Nephron (organoid): ENCODE data around the gene TAF3.

Experiments used
- H3K27ac Mint-ChIP-seq, 3 experiments: 2 replicates each; pipeline ENCODE4 v1.8.0; 2020; ENCODE audit warnings: mixed read lengths in 3 of 3, mild to moderate bottlenecking in 2 of 3, moderate library complexity in 1 of 3
- H3K27me3 Mint-ChIP-seq: 2 replicates; pipeline ENCODE4 v1.8.0; 2021; ENCODE audit warnings: low read depth, mild to moderate bottlenecking, moderate library complexity, mixed read lengths
- H3K36me3 Mint-ChIP-seq: 2 replicates; pipeline ENCODE4 v1.8.0; 2020; ENCODE audit warnings: low read depth, mixed read lengths
- H3K4me1 Mint-ChIP-seq: 2 replicates; pipeline ENCODE4 v1.8.0; 2020; ENCODE audit warnings: mixed read lengths
- H3K4me3 Mint-ChIP-seq, 3 experiments: 2 replicates each; pipeline ENCODE4 v1.8.0; 2020; ENCODE audit warnings: mild to moderate bottlenecking in 3 of 3, mixed read lengths in 3 of 3, moderate library complexity in 2 of 3
- H3K9me3 Mint-ChIP-seq: 2 replicates; pipeline ENCODE4 v1.8.0; 2020; ENCODE audit warnings: mixed read lengths
- TF ChIP-seq, protein P1 (sequence below), 3 experiments: fragments of 200-600 bp; sonication (generic); IDR thresholded peaks; one replicate each; pipeline ENCODE4 v1.5.0; 2021; ENCODE audit warnings: antibody characterized with exemption in 3 of 3; ENCODE audit not compliant: unreplicated experiment in 3 of 3

Gene TAF3

DNA sequence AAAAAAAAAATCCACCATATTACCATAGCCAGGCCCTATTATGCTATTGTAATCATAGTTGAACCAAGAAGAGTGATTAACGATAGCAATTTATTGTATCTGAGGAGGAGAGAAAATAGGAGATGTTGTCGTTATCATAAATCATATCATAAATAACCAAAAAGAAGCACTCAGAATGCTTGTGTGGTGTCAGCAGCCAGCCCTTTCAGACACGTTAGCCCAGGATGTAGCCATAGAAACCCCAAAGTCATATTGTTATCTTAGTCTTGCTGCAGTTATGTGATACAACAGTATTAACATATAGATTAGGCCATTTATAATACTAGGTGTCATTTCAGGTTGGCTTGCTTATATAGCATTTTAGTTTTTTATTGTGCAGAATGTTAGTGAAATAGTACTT is 134.0 kb downstream of the TAF3 start:
- Mint-ChIP-seq H3K27me3 (no peaks in the 10 kb centered on the region), H3K9me3 (peaks cover 2% of the 10 kb centered on the region), H3K4me1 (no peaks in the 10 kb centered on the region), H3K4me3 (no peak overlapping the region), H3K36me3 (peaks cover 3% of the 10 kb centered on the region), H3K27ac (no peak overlapping the region)
- TF ChIP-seq, protein P1, sequence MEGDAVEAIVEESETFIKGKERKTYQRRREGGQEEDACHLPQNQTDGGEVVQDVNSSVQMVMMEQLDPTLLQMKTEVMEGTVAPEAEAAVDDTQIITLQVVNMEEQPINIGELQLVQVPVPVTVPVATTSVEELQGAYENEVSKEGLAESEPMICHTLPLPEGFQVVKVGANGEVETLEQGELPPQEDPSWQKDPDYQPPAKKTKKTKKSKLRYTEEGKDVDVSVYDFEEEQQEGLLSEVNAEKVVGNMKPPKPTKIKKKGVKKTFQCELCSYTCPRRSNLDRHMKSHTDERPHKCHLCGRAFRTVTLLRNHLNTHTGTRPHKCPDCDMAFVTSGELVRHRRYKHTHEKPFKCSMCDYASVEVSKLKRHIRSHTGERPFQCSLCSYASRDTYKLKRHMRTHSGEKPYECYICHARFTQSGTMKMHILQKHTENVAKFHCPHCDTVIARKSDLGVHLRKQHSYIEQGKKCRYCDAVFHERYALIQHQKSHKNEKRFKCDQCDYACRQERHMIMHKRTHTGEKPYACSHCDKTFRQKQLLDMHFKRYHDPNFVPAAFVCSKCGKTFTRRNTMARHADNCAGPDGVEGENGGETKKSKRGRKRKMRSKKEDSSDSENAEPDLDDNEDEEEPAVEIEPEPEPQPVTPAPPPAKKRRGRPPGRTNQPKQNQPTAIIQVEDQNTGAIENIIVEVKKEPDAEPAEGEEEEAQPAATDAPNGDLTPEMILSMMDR (IDR thresholded peaks at IDR 0.05; ENCODE audit: unreplicated experiment in 3 of 3), result no peak

- Mint-ChIP-seq H3K4me3 (no peak overlapping the region), H3K27me3 (no peaks in the 10 kb centered on the region), H3K27ac (peak overlapping the region in 1 of 3 experiments; percentile 22), H3K4me1 (no peaks in the 10 kb centered on the region), H3K9me3 (peaks cover 2% of the 10 kb centered on the region), H3K36me3 (no peaks in the 10 kb centered on the region)
- TF ChIP-seq, protein P1 (IDR thresholded peaks at IDR 0.05; ENCODE audit: unreplicated experiment in 3 of 3), result no peak
These were observed 135.1 kb downstream of the TAF3 start for GRCh38 chr10:7953447-7953846.

GRCh38 chr10:7955446-7955845 is 137.1 kb downstream of the TAF3 start:
- H3K36me3 Mint-ChIP-seq, result no peaks in the 10 kb centered on the region
- H3K27me3 Mint-ChIP-seq, result no peaks in the 10 kb centered on the region
- TF ChIP-seq, protein P1 (IDR thresholded peaks at IDR 0.05; ENCODE audit: unreplicated experiment in 3 of 3), result no peak
- no peak overlapping the region for H3K4me3 Mint-ChIP-seq
- no peaks in the 10 kb centered on the region for H3K4me1 Mint-ChIP-seq
- H3K27ac Mint-ChIP-seq, result peak overlapping the region in 1 of 3 experiments; percentile 26
- H3K9me3 Mint-ChIP-seq, result no peaks in the 10 kb centered on the region

DNA sequence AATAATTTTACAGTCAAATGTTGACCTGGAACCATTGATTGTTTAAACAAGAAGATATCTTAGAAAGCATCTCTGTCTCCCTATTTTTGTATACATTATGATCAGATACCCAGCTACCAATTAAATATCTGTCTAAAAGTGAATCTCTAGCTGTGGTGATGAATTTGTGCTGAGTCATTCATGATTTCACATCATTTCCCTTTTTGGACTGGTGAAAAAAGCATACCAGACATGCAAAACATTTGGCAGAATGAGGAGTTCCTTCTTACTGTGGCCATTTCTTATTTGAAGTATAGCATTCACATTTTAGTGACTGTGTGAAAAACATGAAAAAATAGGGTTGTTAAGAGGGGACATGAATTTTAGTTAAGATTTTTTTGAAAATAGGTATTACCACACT is 138.2 kb downstream of the TAF3 start:
- Mint-ChIP-seq H3K9me3 (no peaks in the 10 kb centered on the region), H3K27me3 (no peaks in the 10 kb centered on the region), H3K4me1 (no peaks in the 10 kb centered on the region), H3K4me3 (no peak overlapping the region), H3K36me3 (no peaks in the 10 kb centered on the region), H3K27ac (peak overlapping the region in 1 of 3 experiments; percentile 39)
- TF ChIP-seq, protein P1 (IDR thresholded peaks at IDR 0.05; ENCODE audit: unreplicated experiment in 3 of 3), result no peak

GRCh38 chr10:7957591-7957990 is 139.3 kb downstream of the TAF3 start:
- Mint-ChIP-seq H3K4me3 (no peak overlapping the region), H3K9me3 (no peaks in the 10 kb centered on the region), H3K4me1 (no peaks in the 10 kb centered on the region), H3K27me3 (no peaks in the 10 kb centered on the region), H3K27ac (no peak overlapping the region), H3K36me3 (no peaks in the 10 kb centered on the region)
- TF ChIP-seq, protein P1 (IDR thresholded peaks at IDR 0.05; ENCODE audit: unreplicated experiment in 3 of 3), result no peak

- TF ChIP-seq, protein P1 (IDR thresholded peaks at IDR 0.05; ENCODE audit: unreplicated experiment in 3 of 3), result no peak
- H3K27ac Mint-ChIP-seq, result no peak overlapping the region
- H3K36me3 Mint-ChIP-seq, result peaks cover 4% of the 10 kb centered on the region
- H3K4me1 Mint-ChIP-seq, result no peaks in the 10 kb centered on the region
- H3K4me3 Mint-ChIP-seq, result no peak overlapping the region
- H3K27me3 Mint-ChIP-seq, result no peaks in the 10 kb centered on the region
- H3K9me3 Mint-ChIP-seq, result no peaks in the 10 kb centered on the region
These were observed 140.1 kb downstream of the TAF3 start for GRCh38 chr10:7958442-7958841.
